Kidney (tissue), 14 donors: Measurements from ENCODE around the gene SLC30A5. TPM values are rescaled to one million over a fixed set of nuclear protein-coding genes. Genes with fewer than 3 reads are reported as not detected.

Experiments
- DNase-seq, 5 donors: peaks; one replicate each; pipeline ENCODE4 v3.0.0-alpha.2; 2013 to 2020
- FAIRE-seq: peaks from 2 replicates; lab custom pipeline; 2012; peaks lifted over from hg19 to GRCh38; lab: Jason Lieb, UNC
- H3K27ac ChIP-seq, 2 donors: one replicate each; pipeline ENCODE4 v1.7.0; 2013; ENCODE audit warnings: low read depth in 2 of 2, low read length in 2 of 2, inconsistent platforms in 1 of 2
- H3K27me3 ChIP-seq: one replicate; pipeline ENCODE4 v1.7.1; 2013; ENCODE audit warnings: low read length, inconsistent platforms; ENCODE audit not compliant: control insufficient read depth, insufficient read depth
- H3K36me3 ChIP-seq, 3 donors: one replicate each; pipeline versions ENCODE4 v1.7.0 to v1.7.1; 2013; ENCODE audit warnings: low read length in 3 of 3, control low read depth in 1 of 3, inconsistent platforms in 1 of 3; ENCODE audit not compliant: insufficient read depth in 3 of 3, control insufficient read depth in 2 of 3
- H3K4me1 ChIP-seq, 3 donors: one replicate each; pipeline versions ENCODE4 v1.7.0 to v1.7.1; 2013; ENCODE audit warnings: low read length in 3 of 3, inconsistent platforms in 1 of 3, low read depth in 1 of 3; ENCODE audit not compliant: control insufficient read depth in 2 of 3, insufficient read depth in 2 of 3
- H3K4me3 ChIP-seq, 3 donors: one replicate each; pipeline versions ENCODE4 v1.7.0 to v1.8.1; 2013; ENCODE audit warnings: low read length in 3 of 3, control low read depth in 1 of 3, inconsistent platforms in 1 of 3
- H3K9ac ChIP-seq, 3 donors: one replicate each; pipeline versions ENCODE4 v1.7.0 to v1.7.1; 2013; ENCODE audit warnings: low read length in 3 of 3, control low read depth in 1 of 3, inconsistent platforms in 1 of 3
- H3K9me3 ChIP-seq, 3 donors: one replicate each; pipeline versions ENCODE4 v1.7.0 to v1.7.1; 2013; ENCODE audit warnings: low read length in 3 of 3, control low read depth in 1 of 3, inconsistent platforms in 1 of 3; ENCODE audit not compliant: control insufficient read depth in 2 of 3, insufficient read depth in 1 of 3
- intact Hi-C: fragments of 100-400 bp; cut with DNase I; formaldehyde crosslinking; loops from one replicate; pipeline ENCODE4 v1.11.1; 2022
- polyA plus RNA-seq: library from polyadenylated mRNA; stranded (reverse); fragments of 350-450 nt; fragmentation: Illumina TruSeq; extraction: RNeasy Lipid Tissue Mini Kit (QIAGEN cat#74804); gene quantifications from one replicate; pipeline ENCODE4 v1.2.3, GENCODE V29; 2014; ENCODE audit warnings: low read depth, low replicate concordance; ENCODE audit not compliant: insufficient read depth
- total RNA-seq: library from RNA; stranded (reverse); fragmentation: NEBNext Ultra II Directional; extraction: Animal tissue kit (Norgen Biotek cat#: 25700); gene quantifications from one replicate; pipeline ENCODE4 v1.2.1, GENCODE V29; 2021
- TF ChIP-seq, protein P1 (sequence below): IDR thresholded peaks from 3 replicates; pipeline ENCODE4 v1.5.1; 2012; ENCODE audit warnings: mild to moderate bottlenecking, moderate library complexity, borderline replicate concordance; ENCODE audit not compliant: insufficient read depth; ENCODE audit errors: extremely low read depth
- donor health status: control.
- donor health status: control.
- donor health status: control.
- donor health status: control.
- donor health status: control.
- donor health status: DM: yes; HTN: yes; CAD: no.
- donor health status: Normal renal cell carcinoma (clear cell type).

Gene SLC30A5
- total and polyA plus RNA-seq, 2 donors from 2014 or later: 36.1 to 53.3 TPM

DNA sequence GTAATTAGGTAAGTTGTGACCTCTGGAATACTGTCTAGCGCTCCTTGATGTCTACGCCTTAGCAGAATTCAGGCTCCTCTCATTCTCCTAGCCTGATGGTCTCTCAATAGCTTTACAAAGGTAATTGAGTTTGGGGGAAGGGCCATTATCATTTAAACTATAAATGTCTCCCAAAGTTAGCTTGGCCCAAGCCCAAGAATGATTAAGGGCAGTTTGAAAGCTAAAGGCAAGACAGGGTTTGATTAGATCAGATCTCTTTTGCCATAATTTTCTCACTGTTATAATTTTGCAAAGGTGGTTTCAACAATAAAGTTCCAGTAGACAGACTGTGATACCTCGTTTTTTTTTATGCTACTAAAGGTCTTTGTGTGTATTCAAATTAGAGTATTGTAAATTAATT lies 3.7 kb upstream of the SLC30A5 start:
- Histone ChIP-seq H3K9ac (no peak overlapping the region), H3K4me3 (no peak overlapping the region), H3K27me3 (no peaks in the 10 kb centered on the region), H3K9me3 (no peaks in the 10 kb centered on the region), H3K36me3 (no peaks in the 10 kb centered on the region), H3K27ac (no peak overlapping the region), H3K4me1 (peaks cover 0 to 7% (median 5%) of the 10 kb centered on the region in 3 donors)
- FAIRE-seq (no peak), DNase-seq (no peak)
- TF ChIP-seq, protein P1, sequence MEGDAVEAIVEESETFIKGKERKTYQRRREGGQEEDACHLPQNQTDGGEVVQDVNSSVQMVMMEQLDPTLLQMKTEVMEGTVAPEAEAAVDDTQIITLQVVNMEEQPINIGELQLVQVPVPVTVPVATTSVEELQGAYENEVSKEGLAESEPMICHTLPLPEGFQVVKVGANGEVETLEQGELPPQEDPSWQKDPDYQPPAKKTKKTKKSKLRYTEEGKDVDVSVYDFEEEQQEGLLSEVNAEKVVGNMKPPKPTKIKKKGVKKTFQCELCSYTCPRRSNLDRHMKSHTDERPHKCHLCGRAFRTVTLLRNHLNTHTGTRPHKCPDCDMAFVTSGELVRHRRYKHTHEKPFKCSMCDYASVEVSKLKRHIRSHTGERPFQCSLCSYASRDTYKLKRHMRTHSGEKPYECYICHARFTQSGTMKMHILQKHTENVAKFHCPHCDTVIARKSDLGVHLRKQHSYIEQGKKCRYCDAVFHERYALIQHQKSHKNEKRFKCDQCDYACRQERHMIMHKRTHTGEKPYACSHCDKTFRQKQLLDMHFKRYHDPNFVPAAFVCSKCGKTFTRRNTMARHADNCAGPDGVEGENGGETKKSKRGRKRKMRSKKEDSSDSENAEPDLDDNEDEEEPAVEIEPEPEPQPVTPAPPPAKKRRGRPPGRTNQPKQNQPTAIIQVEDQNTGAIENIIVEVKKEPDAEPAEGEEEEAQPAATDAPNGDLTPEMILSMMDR: no peak
- intact Hi-C loops: no loop called here

DNA sequence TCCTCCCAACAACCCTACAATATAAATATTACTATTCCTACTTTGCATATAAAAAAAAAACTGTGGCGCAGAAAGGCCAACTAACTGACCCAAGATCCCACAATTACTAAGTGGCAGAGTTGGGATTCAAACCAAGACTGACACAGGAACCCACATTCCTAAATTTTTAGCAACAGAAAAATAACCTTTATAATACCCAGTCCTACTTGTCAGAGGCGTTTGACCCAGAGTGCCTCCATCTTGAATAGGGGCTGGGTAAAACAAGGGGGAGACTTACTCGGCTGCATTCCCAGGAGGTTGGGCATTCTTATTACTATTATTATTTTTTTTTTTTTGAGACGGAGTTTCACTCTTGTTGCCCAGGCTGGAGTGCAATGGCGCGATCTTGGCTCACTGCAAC lies 2.0 kb upstream of the SLC30A5 start:
- H3K27me3 ChIP-seq: no peaks in the 10 kb centered on the region
- FAIRE-seq: no peak
- no peak for DNase-seq
- peaks cover 0 to 8% (median 7%) of the 10 kb centered on the region in 3 donors for H3K4me1 ChIP-seq
- intact Hi-C loops: no loop called here
- H3K27ac ChIP-seq: no peak overlapping the region
- H3K4me3 ChIP-seq: no peak overlapping the region
- no peaks in the 10 kb centered on the region for H3K9me3 ChIP-seq
- TF ChIP-seq, protein P1: no peak
- no peaks in the 10 kb centered on the region for H3K36me3 ChIP-seq
- no peak overlapping the region for H3K9ac ChIP-seq

DNA sequence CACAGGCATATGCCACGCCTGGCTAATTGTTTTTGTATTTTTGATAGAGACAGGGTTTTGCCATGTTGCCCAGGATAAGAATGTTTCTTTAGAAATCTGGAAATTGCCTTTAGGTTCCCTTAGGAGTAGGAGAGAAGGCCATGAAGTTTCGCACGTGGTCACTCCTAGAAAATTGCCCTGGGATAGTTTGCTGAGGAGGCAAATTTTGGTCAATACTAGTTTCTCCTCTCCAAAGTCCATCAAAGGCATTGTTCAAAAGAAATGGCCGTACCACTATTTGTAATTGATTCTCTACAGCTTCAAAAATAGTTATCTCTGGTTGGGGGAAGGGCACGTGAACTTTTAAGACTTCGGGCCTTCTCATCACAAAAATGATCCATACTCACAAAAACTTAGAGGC lies 845 bp upstream of the SLC30A5 start:
- Histone ChIP-seq H3K36me3 (no peaks in the 10 kb centered on the region), H3K4me1 (peaks cover 0 to 8% (median 7%) of the 10 kb centered on the region in 3 donors), H3K9ac (no peak overlapping the region), H3K27me3 (no peaks in the 10 kb centered on the region), H3K4me3 (no peak overlapping the region), H3K27ac (no peak overlapping the region), H3K9me3 (no peaks in the 10 kb centered on the region)
- intact Hi-C loops: no loop called here
- TF ChIP-seq, protein P1: no peak
- DNase-seq (no peak), FAIRE-seq (no peak)

DNA sequence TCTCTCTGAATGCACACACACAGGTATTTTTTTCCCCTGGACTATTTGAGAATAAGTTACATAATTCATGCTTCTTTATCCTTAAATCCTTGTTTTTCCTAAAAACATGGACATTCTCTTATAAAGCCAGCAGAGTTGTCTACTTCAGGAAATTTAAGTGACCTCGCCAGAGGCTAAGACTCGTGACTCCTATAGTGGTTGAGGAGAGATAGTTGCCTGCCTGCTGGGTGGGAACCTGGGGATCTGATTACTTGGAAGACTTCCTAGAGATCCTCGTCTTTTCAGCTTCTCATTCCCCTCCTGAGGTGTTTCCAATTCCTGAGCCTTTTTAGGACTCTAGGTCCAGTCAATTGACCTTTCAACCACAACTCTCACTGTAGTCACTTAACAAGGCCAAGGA lies 5.5 kb downstream of the SLC30A5 start:
- DNase-seq (no peak), FAIRE-seq (no peak)
- intact Hi-C loops: no loop called here
- Histone ChIP-seq H3K36me3 (peaks cover 0 to 13% (median 6%) of the 10 kb centered on the region in 3 donors), H3K4me3 (no peak overlapping the region), H3K9ac (no peak overlapping the region), H3K27me3 (no peaks in the 10 kb centered on the region), H3K9me3 (no peaks in the 10 kb centered on the region), H3K4me1 (peaks cover 0 to 8% (median 7%) of the 10 kb centered on the region in 3 donors), H3K27ac (no peak overlapping the region)
- TF ChIP-seq, protein P1: no peak
